ENCODE measurements around the gene NFKB2.

The NFKB2 gene

GRCh38 chr10:102409604-102410428 lies 14.3 kb downstream of the NFKB2 start:
- TF ChIP-seq GATA3 (IDR thresholded peaks at IDR 0.05; ENCODE audit: low read depth, low read length) (no peak), GATA2 (IDR thresholded peaks at IDR 0.05; ENCODE audit: low read depth, low read length) (no peak)

GRCh38 chr10:102410429-102411073 lies 15.0 kb downstream of the NFKB2 start:
- TF ChIP-seq GATA3 (IDR thresholded peaks at IDR 0.05; ENCODE audit: low read depth, low read length) (no peak), GATA2 (IDR thresholded peaks at IDR 0.05; ENCODE audit: low read depth, low read length) (no peak)

GRCh38 chr10:102411341-102412255 lies 16.1 kb downstream of the NFKB2 start:
- TF ChIP-seq GATA2 (IDR thresholded peaks at IDR 0.05; ENCODE audit: low read depth, low read length), result no peak
- TF ChIP-seq GATA3 (IDR thresholded peaks at IDR 0.05; ENCODE audit: low read depth, low read length), result no peak

- no peak for TF ChIP-seq GATA2 (IDR thresholded peaks at IDR 0.05; ENCODE audit: low read depth, low read length)
- no peak for TF ChIP-seq GATA3 (IDR thresholded peaks at IDR 0.05; ENCODE audit: low read depth, low read length)
Observed at GRCh38 chr10:102412293-102412692, 16.8 kb downstream of the NFKB2 start.

GRCh38 chr10:102413053-102413705 lies 17.7 kb downstream of the NFKB2 start:
- TF ChIP-seq GATA2 (IDR thresholded peaks at IDR 0.05; ENCODE audit: low read depth, low read length) (no peak), GATA3 (IDR thresholded peaks at IDR 0.05; ENCODE audit: low read depth, low read length) (no peak)

GRCh38 chr10:102413806-102414561 lies 18.5 kb downstream of the NFKB2 start:
- TF ChIP-seq GATA3 (IDR thresholded peaks at IDR 0.05; ENCODE audit: low read depth, low read length), result no peak
- TF ChIP-seq GATA2 (IDR thresholded peaks at IDR 0.05; ENCODE audit: low read depth, low read length), result no peak

GRCh38 chr10:102414749-102415148 lies 19.2 kb downstream of the NFKB2 start:
- no peak for TF ChIP-seq GATA2 (IDR thresholded peaks at IDR 0.05; ENCODE audit: low read depth, low read length)
- TF ChIP-seq GATA3 (IDR thresholded peaks at IDR 0.05; ENCODE audit: low read depth, low read length), result no peak

- TF ChIP-seq GATA2 (IDR thresholded peaks at IDR 0.05; ENCODE audit: low read depth, low read length), result no peak
Observed at GRCh38 chr10:102416283-102416682, 20.8 kb downstream of the NFKB2 start.

GRCh38 chr10:102416695-102417094 lies 21.2 kb downstream of the NFKB2 start:
- TF ChIP-seq GATA3 (IDR thresholded peaks at IDR 0.05; ENCODE audit: low read depth, low read length) (no peak), GATA2 (IDR thresholded peaks at IDR 0.05; ENCODE audit: low read depth, low read length) (no peak)

- TF ChIP-seq GATA2 (IDR thresholded peaks at IDR 0.05; ENCODE audit: low read depth, low read length) (no peak), GATA3 (IDR thresholded peaks at IDR 0.05; ENCODE audit: low read depth, low read length) (no peak)
Observed at GRCh38 chr10:102418622-102419268, 23.2 kb downstream of the NFKB2 start, which contains the start of gene PSD. Gene PSD, minus strand, starts transcription at chr10:102418785. Its CDS starts 1,747 bp downstream, at chr10:102417038.

GRCh38 chr10:102419269-102420180 lies 24.0 kb downstream of the NFKB2 start:
- TF ChIP-seq GATA2 (IDR thresholded peaks at IDR 0.05; ENCODE audit: low read depth, low read length) (peak; percentile 29; the same call in 1 of the 2 replicates), GATA3 (IDR thresholded peaks at IDR 0.05; ENCODE audit: low read depth, low read length) (no peak)
